DMS 273 (cell line): ENCODE results near the gene NBPF1.
A peak's percentile ranks its signal among the peaks of the same experiment; 100 is the strongest.
"Not testable (repeated sequence)": the region's sequence is repeated elsewhere in the genome, so short reads cannot be mapped to it uniquely, and the experiment has no call there.

Experiments
- DNase-seq: peaks from one replicate; lab custom pipeline; 2025; ENCODE audit not compliant: unreplicated experiment; lab: John Stamatoyannopoulos, UW

The NBPF1 gene

DNA sequence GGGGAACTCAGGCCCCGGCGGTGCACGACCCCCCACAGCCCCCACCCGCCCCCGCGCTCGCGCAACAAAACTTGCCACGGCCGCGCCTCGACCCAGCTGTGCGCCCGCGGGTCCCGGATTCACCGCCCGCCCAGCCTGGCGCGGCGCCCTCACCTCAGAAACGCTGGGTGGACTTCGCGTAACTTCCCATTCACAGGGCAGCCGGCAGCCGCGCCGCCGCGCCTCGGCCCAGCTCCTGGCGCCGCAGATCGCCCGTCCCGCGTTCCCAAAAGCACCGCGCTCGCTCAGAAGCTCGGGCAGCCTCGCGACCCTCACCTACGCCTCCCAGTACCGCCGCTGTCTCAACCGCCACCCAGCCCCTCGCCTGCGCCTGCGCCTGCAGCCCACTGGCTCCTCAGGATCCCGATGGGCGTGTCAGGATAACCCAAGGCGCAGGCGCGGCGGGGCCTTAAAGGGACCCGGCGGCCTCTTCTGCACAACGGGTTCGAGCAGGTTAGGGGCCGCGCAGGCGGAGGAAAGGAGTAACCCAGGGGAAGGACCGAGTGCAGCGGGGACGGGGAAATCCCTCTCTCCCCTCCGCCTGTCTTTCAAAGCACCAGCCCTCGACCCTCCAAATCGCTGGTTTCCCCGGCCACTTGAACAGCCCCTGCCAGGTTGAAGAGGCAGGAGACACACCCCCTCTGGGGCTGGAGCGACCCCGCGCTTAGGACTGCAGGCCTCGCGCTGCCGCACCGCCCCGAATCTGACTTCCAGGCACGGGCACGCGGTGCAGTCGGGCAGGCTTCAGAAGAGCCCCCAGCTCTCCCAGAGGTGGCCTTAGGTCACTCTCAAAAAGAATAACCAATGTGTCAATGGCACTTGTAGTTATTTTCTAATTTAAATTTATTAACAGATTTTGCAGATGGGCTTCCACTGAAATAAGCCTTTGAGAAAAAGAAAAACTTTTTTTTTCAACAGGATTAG lies at the start of gene NBPF1:
NBPF1 (minus strand) TSS at position 380 of the 963 bp plus-strand sequence.
- DNase-seq, result peak; percentile 100

DNA sequence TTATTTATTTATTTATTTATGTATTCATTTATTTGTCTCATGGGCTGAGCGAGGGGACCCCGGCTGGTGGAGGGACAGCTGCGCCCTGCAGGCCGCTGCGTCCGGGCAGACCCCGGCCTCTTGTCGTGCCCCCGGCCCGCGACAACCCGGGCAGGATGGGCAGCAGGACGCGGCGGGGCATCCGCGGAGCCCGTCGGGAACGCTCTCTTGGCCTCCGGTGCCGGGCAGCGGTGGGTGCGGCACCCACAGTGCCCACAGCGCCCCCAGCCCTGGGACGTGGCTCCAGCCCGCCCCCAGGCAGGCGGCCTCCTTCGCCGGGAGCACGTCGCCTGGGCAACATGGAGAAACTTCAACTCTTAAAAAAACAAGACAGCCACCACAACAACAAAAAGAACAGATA lies 44.9 kb upstream of the NBPF1 start:
- not testable (repeated sequence) for DNase-seq

DNA sequence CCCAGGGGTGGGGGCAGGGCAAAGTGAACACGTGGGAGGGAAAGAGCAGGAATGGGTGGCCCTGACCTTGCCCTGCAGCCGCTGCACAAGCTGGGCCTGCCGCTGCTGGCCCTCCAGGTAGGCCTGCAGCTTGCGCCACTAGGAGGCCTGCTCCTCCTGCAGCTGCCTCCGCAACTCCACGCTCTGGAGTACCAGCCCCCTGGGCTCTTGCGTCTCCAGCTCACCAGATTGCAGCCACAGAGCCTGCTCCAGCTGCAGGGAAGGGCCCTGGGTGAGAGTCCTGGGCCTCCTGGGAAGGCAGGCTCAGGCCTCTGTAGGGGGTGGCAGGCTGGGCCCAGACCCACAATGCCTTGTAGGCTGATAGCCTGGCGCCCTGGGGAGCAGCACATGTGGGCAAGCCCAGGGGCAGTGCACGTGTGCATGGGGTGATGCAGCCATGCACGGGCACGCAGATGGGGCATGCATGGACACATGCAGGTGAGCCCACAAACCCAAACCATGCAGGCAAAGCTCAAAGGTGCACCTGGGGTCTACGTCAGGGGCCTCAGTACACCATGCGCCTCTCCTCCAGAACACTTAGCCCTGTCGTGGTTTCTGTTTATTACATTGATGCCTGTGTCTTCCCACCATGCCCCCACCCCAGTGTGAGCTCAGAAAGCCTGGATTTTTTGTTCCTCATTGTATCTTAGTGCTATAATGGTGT lies 43.8 kb upstream of the NBPF1 start:
- not testable (repeated sequence) for DNase-seq

DNA sequence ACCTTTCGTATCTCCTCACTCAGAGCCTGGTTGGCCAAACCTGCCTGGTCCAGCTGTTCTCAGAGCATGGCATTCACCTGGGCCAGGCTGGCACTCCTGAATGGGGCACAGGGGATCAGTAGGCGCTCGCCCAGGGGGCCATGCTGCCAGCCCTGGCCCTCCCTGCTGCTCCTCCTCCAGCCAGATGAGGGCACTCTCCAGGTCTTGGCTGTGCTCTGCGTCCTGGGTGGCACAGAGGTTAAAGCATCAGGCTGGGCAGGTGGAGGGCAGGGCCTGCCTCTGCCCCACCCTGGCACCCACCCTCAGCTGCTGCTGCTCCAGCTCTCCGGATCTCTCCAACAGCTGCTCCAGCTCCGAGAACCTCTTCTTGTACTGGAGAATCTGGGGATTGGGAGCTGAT lies 43.2 kb upstream of the NBPF1 start:
- not testable (repeated sequence) for DNase-seq

DNA sequence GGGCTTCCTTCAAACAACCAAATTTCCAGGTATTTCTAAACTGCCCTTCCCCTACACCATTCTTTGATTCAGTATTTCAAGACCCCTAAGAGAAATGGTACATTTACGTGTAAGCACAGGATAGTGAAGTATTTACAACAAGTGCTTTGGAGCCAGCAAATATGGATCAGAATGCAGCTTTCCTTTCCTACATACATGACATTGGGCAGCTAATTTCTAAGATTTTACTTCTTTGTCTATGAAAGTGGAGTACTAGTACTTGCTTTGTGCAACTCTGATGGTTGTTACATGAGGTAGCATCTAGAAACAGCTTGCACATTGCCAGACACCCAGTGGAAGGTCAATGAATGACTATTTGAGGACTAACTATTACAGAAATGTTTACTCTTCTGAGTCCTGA lies 38.2 kb upstream of the NBPF1 start:
- DNase-seq, result not testable (repeated sequence)

DNA sequence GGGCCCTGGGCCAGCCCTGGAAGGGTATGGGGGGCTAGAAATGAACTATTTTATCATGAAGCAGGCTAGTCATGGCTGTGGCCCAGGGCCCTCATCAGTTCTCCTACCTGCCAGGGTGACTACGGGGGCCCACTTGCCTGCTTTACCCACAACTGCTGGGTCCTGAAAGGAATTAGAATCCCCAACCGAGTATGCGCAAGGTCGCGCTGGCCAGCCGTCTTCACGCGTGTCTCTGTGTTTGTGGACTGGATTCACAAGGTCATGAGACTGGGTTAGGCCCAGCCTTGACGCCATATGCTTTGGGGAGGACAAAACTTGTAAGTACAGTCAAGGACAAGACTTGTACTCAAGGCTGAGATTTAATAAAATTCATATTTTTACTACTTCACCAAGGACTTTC lies 36.6 kb upstream of the NBPF1 start:
- not testable (repeated sequence) for DNase-seq

- DNase-seq, result not testable (repeated sequence)
These were observed 36.0 kb upstream of the NBPF1 start for GRCh38 chr1:16649390-16649789.

- DNase-seq, result not testable (repeated sequence)
These were observed 35.4 kb upstream of the NBPF1 start for GRCh38 chr1:16648756-16649155.

GRCh38 chr1:16648250-16648649 lies 34.9 kb upstream of the NBPF1 start:
- DNase-seq, result not testable (repeated sequence)

DNA sequence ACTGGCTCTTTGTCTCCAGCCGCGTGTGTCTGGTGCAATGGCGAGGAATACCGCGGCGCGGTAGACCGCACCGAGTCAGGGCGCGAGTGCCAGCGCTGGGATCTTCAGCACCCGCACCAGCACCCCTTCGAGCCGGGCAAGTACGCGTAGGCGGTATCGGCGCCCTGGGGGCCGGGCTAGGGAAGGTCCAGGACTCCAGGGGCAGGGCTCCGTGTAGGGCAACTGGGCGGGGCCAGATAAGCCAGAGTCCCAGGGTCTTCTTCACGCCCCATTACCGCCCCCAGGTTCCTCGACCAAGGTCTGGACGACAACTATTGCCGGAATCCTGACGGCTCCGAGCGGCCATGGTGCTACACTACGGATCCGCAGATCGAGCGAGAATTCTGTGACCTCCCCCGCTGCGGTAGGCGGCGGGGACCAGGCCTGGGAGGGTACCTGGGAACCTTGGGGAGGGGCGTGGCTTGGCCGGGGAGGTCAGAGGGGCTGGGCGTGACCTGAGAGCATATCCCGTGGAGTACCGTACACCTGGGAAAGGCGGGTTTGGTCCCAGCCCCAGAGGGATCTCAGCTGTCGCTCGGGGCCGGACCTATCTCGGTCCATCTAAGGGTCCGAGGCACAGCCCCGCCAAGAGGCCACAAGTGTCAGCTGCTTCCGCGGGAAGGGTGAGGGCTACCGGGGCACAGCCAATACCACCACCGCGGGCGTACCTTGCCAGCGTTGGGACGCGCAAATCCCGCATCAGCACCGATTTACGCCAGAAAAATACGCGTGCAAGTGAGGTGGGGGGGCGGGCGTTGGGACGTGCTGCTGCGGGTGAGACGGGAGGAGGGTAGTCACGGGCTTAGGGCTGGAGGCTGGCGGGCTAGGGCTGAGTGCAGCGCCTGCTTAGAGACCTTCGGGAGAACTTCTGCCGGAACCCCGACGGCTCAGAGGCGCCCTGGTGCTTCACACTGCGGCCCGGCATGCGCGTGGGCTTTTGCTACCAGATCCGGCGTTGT lies 34.1 kb upstream of the NBPF1 start:
- not testable (repeated sequence) for DNase-seq

GRCh38 chr1:16646716-16647115 lies 33.4 kb upstream of the NBPF1 start:
- not testable (repeated sequence) for DNase-seq

DNA sequence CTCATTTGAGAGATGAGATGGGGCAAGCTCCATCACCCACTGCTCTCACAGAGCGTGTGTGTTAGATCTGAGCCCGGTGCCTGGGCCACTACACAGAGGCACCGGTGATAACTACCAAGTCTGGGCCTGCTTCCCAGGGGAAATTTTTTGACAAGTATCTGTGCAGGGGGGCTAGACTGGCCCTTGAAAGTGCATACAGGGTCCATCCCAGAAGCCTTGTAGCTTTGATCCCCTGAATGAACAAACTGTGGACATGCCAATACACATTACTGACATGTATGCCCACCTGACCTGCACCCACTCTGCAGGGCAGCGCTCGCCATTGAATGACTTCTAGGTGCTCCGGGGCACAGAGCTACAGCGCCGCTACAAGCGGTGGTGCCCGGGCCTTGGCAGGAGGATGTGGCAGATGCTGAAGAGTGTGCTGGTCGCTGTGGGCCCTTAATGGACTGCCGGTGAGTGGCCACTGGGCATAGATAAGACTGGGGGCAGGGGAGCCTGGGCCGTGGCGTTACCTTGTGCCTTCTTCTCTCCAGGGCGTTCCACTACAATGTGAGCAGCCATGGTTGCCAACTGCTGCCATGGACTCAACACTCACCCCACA lies 32.8 kb upstream of the NBPF1 start:
- DNase-seq, result not testable (repeated sequence)

DNA sequence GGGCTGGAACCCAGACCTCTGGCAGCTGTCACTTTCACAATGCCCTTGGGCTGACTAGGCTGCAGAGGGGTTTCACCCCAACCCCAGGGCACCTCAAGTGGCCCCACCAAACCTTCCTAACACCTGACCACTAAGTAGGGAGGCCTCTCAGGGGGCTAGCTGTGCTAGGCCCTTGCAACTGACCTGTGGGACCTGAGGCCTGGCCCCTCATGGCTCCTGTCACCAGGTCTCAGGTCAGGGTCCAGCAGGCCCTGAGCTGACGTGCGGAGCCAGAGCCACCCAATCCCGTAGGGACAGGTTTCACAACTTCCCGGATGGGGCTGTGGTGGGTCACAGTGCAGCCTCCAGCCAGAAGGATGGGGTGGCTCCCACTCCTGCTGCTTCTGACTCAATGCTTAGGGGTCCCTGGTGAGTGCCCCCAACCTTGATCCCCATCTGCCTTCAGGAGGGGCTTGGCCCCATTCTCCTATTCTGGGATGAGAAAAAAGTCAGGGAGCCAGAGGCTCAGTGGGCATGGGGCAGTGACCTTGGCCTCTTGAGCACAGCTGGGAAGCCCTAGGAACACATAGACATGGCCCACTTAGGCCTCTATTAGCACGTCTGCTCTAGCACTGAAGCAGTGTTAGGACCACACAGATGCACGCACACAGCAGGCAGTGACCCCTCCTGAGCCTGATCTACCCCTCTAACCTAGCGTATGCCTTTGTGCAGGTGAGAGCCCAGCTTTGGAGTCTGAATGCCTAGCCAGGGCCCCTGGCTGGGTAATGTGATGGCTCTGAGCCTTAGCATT lies 32.1 kb upstream of the NBPF1 start:
- DNase-seq, result not testable (repeated sequence)

GRCh38 chr1:16644482-16645270 lies 31.3 kb upstream of the NBPF1 start:
- peak; percentile 100 for DNase-seq

GRCh38 chr1:16644193-16644481 lies 30.8 kb upstream of the NBPF1 start:
- DNase-seq, result no peak

DNA sequence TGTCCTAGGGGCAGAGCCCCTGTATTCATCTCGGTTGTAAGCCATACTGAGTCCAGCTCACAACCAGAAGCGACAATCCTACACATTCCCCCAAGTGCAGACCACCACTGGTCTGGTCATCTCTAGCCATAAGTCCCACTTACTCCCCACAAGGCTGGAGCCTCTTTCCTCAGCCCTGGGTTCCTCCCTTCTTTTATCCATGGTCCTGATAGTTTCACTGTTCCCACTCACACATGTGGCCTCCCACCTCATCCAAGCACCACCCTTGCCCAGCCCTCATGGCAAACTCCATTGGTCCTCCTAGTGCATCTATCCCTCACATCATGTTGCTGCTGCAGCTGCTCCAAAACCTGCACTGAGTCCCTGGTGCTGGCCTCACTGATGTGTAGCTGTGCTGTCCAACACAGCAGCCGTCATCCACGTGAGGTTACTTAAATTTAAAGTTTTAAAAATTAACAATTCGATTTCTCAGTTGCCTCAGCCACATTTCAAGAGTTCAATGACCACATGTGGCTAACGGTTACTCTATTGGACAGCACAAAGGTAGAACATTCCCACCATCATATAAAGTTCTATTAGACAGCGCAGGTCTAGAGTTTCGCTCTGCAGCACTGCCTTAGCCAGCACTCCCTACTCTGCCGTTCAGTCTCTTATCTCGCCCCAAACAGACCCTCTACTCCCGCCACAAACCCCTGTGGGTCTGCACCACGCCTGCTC lies 30.3 kb upstream of the NBPF1 start:
- DNase-seq, result peak; percentile 73

- not testable (repeated sequence) for DNase-seq
These were observed 29.6 kb upstream of the NBPF1 start for GRCh38 chr1:16643001-16643411.
